BJ (cell line): ENCODE data around the gene ANKRD65. TPM values are rescaled to one million over a fixed set of nuclear protein-coding genes. Genes with fewer than 3 reads are reported as not detected.

Experiments used
- CTCF ChIA-PET: fragments of 350-600 bp; formaldehyde crosslinking; extraction: SDS; loops from one replicate; lab custom pipeline; 2021; ENCODE audit warnings: antibody characterized with exemption, inconsistent platforms; lab: Yijun Ruan, JAX
- POLR2A ChIA-PET: fragments of 300-600 bp; sonication (Branson Sonifier 250); formaldehyde crosslinking; extraction: SDS; loops from one replicate; lab custom pipeline; 2021; ENCODE audit warnings: antibody characterized with exemption; lab: Charles Lee
- DNase-seq: peaks from one replicate; pipeline ENCODE4 v3.0.0-alpha.2; 2011; ENCODE audit warnings: low read depth
- H3K27me3 ChIP-seq: 2 replicates; pipeline ENCODE4 v1.6.0; 2011; ENCODE audit warnings: low read length; ENCODE audit not compliant: control insufficient read depth, insufficient read depth
- H3K36me3 ChIP-seq: 2 replicates; pipeline ENCODE4 v1.5.1; 2011; ENCODE audit warnings: low read length; ENCODE audit not compliant: control insufficient read depth, insufficient read depth
- H3K4me3 ChIP-seq: 2 replicates; pipeline ENCODE4 v1.5.1; 2011; ENCODE audit warnings: low read depth, mild to moderate bottlenecking, control low read depth, low read length
- polyA plus RNA-seq: library from polyadenylated mRNA; depleted of rRNA; stranded (reverse); fragments of >200 nt; gene quantifications from 2 replicates; pipeline ENCODE4 v1.2.3, GENCODE V29; 2011
- TF ChIP-seq, protein P1 (sequence below): IDR thresholded peaks from 2 replicates; pipeline ENCODE4 v1.5.1; 2011; ENCODE audit warnings: low read depth, mild to moderate bottlenecking, control low read depth, inconsistent platforms, low read length, moderate library complexity; ENCODE audit not compliant: insufficient read depth

ANKRD65 gene
- polyA plus RNA-seq, 1 experiment = 0.43 TPM

DNA sequence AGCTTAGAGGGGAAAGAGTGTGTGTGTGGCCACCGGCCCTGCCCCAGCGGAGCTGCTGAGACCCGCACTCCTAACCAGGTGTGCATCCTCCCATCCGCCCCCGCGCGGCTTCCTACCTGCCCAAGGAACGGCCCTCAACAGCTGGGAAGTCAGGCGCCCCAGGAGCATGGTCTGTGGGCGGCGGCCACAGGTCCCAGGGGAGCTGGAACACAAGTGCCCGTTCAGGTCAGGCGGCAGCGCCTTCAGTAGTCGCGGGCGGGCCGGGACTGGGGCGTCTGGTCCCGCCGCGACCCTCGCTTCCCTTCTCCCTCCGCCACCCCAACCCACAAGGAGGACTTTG is 46.5 kb downstream of the ANKRD65 start:
- Histone ChIP-seq H3K36me3 (peaks cover 5% of the 10 kb centered on the region), H3K4me3 (peak overlapping the region; percentile 78), H3K27me3 (no peaks in the 10 kb centered on the region)
- TF ChIP-seq, protein P1, sequence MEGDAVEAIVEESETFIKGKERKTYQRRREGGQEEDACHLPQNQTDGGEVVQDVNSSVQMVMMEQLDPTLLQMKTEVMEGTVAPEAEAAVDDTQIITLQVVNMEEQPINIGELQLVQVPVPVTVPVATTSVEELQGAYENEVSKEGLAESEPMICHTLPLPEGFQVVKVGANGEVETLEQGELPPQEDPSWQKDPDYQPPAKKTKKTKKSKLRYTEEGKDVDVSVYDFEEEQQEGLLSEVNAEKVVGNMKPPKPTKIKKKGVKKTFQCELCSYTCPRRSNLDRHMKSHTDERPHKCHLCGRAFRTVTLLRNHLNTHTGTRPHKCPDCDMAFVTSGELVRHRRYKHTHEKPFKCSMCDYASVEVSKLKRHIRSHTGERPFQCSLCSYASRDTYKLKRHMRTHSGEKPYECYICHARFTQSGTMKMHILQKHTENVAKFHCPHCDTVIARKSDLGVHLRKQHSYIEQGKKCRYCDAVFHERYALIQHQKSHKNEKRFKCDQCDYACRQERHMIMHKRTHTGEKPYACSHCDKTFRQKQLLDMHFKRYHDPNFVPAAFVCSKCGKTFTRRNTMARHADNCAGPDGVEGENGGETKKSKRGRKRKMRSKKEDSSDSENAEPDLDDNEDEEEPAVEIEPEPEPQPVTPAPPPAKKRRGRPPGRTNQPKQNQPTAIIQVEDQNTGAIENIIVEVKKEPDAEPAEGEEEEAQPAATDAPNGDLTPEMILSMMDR = no peak
- ChIA-PET CTCF (interaction anchor here (0.7 to 6.4 kb wide), 6 partner anchors 14 to 252 kb away, joined by 3 to 46 read pairs (median 4); partner anchors contain the start of gene DVL1), POLR2A (interaction anchor here (0.5 to 1.2 kb wide), 3 partner anchors 25 to 534 kb away, joined by 4 to 19 read pairs (median 6); partner anchors contain the start of gene CCNL2)
- no peak for DNase-seq

DNA sequence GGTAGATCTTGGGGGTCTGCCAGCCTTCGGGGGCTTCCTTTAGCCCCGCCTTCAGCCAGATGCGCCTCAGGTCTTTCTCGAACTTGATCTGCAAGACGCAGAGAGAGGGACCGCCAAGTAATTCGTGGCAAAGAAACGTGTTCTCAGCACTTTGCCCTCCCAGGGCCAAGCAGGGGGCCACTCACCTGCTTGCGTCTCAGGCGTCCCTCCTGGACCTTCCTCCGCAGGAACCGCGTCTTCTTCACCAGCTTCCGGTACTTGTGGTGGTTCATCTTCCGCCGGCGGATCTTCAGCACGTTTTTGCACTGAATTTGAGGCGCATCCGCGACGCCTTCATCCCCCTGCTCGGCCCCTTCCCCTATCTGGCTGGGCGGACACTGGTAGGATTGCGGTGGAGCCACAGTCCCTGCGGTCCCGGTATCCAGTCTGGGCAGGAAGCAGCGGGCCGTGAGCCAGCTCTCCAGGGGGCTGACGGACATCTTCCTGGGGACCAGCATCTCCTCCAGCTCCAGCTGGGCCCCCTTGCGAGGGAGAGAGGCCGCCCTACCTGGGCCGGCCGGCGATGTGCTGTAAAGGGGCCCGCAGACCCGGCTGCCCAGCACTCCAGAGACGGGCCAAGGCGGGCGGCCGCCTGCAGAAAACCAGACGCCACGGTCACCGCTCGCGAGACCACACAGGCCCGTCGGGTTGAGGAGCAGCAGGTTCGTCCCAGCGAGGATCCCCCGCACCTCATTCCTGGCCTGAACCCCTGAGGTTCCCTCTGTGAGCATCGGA is 47.1 kb downstream of the ANKRD65 start:
- Histone ChIP-seq H3K27me3 (no peaks in the 10 kb centered on the region), H3K36me3 (peaks cover 5% of the 10 kb centered on the region), H3K4me3 (peak overlapping the region; percentile 78)
- DNase-seq = no peak
- CTCF ChIA-PET = interaction anchor here (0.7 to 6.4 kb wide), 5 partner anchors 14 to 251 kb away, joined by 3 to 46 read pairs (median 3); partner anchors contain the start of gene DVL1
- TF ChIP-seq, protein P1 = no peak
- POLR2A ChIA-PET = interaction anchor here (0.6 to 1.2 kb wide), 2 partner anchors 25 to 56 kb away, joined by 4 to 6 read pairs; partner anchors contain the start of gene CCNL2

- no peak for DNase-seq
- H3K4me3 ChIP-seq = no peak overlapping the region
- peaks cover 5% of the 10 kb centered on the region for H3K36me3 ChIP-seq
- POLR2A ChIA-PET = no interaction called here
- CTCF ChIA-PET = interaction anchor here (0.5 to 6.4 kb wide), 14 partner anchors 10 to 251 kb away, joined by 3 to 46 read pairs (median 9); partner anchors contain the start of genes DVL1, MXRA8 and TAS1R3
- no peaks in the 10 kb centered on the region for H3K27me3 ChIP-seq
- TF ChIP-seq, protein P1 = no peak
These were observed 47.8 kb downstream of the ANKRD65 start for GRCh38 chr1:1373051-1373814.

DNA sequence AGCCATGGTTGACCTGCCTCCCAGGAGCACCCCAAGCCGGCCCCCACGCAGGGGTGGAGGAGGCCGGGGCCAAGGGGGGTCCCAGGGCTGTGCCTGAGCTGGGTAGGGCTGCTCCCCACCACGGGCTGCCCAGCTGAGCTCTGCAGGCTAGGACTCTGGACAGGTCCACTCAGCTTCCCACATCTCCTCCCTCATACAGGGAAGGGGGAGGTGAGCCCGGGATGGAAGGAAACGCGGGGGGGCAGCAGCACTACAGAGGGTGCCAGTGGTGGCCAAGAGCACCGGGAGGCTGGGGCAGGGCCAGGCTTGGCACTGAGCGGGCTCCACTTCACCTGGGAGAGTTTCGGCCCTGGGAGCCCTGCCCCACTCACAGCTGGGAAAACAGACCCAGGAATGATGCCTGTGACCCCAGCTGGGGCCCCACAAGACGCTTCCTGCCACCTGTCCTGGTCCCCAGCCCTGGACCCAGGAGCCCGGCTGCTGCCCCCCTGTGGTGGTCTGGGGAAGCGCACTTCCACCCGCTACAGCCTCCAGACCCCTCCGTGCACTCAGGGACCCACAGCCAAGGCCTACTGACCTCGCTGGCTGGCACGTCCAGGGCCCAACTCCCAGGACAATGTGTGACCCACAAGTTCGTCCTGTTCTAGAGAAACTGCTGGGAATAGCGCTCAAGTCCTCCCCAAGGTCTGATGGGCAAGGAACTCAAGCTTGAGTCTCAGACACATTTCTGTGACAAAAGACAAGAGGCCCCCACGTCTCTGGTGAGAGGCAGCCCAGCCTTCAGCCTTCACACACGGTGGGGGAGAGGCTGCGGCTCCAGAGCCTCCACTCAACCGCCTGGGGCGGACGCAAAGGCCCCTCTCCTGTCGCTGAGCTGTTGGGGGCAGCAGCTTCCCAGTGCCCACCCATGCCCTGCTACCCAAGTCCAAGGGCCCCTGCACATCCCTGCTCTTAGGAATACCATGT is 49.0 kb downstream of the ANKRD65 start:
- no peak overlapping the region for H3K4me3 ChIP-seq
- DNase-seq = no peak
- H3K27me3 ChIP-seq = no peaks in the 10 kb centered on the region
- peaks cover 5% of the 10 kb centered on the region for H3K36me3 ChIP-seq
- ChIA-PET POLR2A (interaction anchor here (1.0 kb wide), 1 partner anchor 10 kb away, joined by 4 read pairs; no protein-coding TSS in a partner anchor), CTCF (interaction anchor here (0.5 to 6.4 kb wide), 25 partner anchors 9 to 391 kb away, joined by 3 to 46 read pairs (median 6); partner anchors contain the start of genes DVL1, MXRA8 and TAS1R3)
- TF ChIP-seq, protein P1 = peak; percentile 94
